Thoracic aorta (tissue), 2 donors: ENCODE results near the gene PSMC2. TPM values are rescaled to one million over a fixed set of nuclear protein-coding genes. Genes with fewer than 3 reads are reported as not detected.

Experiments
- ATAC-seq: fragments of 150-250 bp; one replicate; pipeline ENCODE4 v1.8.0; 2017; ENCODE audit warnings: low read depth; ENCODE audit not compliant: insufficient number of reproducible peaks, low FRiP score
- DNase-seq: peaks from one replicate; pipeline ENCODE4 v3.0.0-alpha.2; 2020; ENCODE audit warnings: low spot score
- H3K27ac ChIP-seq, 2 donors: fragments of 200-600 bp; sonication (generic); 1 replicate in 1 of 2; 2 replicates in 1 of 2; pipeline ENCODE4 v1.5.1; 2016; ENCODE audit warnings: mild to moderate bottlenecking in 2 of 2, moderate library complexity in 2 of 2
- H3K27me3 ChIP-seq: fragments of 200-600 bp; sonication (generic); replicated peaks from 2 replicates; pipeline ENCODE4 v1.6.0; 2016; ENCODE audit warnings: mild to moderate bottlenecking; ENCODE audit not compliant: insufficient read depth
- H3K36me3 ChIP-seq: fragments of 200-600 bp; sonication (generic); one replicate; pipeline ENCODE4 v1.5.1; 2016
- H3K4me1 ChIP-seq, 2 donors: fragments of 200-600 bp; sonication (generic); 1 replicate in 1 of 2; 2 replicates in 1 of 2; pipeline versions ENCODE4 v1.5.1 to v1.6.0; 2016; ENCODE audit warnings: low read depth in 2 of 2, mild to moderate bottlenecking in 1 of 2; ENCODE audit not compliant: control insufficient read depth in 1 of 2
- H3K4me3 ChIP-seq: fragments of 200-600 bp; sonication (generic); 2 replicates; pipeline ENCODE4 v1.5.1; 2016; ENCODE audit warnings: mild to moderate bottlenecking
- H3K9me3 ChIP-seq: fragments of 200-600 bp; sonication (generic); 2 replicates; pipeline ENCODE4 v1.5.1; 2016
- CTCF ChIP-seq: fragments of 200-600 bp; sonication (generic); IDR thresholded peaks from one replicate; pipeline ENCODE4 v1.5.1; 2019; ENCODE audit warnings: antibody characterized with exemption
- total RNA-seq, 2 donors: library from RNA; depleted of rRNA; stranded (reverse); fragments of >200 nt; gene quantifications; one replicate each; pipeline versions ENCODE4 v1.1.0 to v1.2.3, GENCODE V29; 2016

Gene PSMC2
- total RNA-seq, 2 donors from 2014 or later, result 82.3 to 85.8 TPM

- Histone ChIP-seq H3K36me3 (peaks cover 5% of the 10 kb centered on the region), H3K4me1 (peaks cover 29 to 30% of the 10 kb centered on the region in 2 donors), H3K27me3 (no peaks in the 10 kb centered on the region), H3K27ac (peak within 1 kb of the TSS; percentile 81 to 85), H3K4me3 (peak within 1 kb of the TSS; percentile 96), H3K9me3 (no peaks in the 10 kb centered on the region)
- no peak for TF ChIP-seq CTCF
- peak; percentile 76 for ATAC-seq
- peak; percentile 64 for DNase-seq
Observed at GRCh38 chr7:103344453-103345149, 2.8 kb upstream of the PSMC2 start, which contains the start of gene DNAJC2. TSS of gene DNAJC2 (minus strand) at chr7:103344767. CDS start at chr7:103344622, 145 bp downstream.

DNA sequence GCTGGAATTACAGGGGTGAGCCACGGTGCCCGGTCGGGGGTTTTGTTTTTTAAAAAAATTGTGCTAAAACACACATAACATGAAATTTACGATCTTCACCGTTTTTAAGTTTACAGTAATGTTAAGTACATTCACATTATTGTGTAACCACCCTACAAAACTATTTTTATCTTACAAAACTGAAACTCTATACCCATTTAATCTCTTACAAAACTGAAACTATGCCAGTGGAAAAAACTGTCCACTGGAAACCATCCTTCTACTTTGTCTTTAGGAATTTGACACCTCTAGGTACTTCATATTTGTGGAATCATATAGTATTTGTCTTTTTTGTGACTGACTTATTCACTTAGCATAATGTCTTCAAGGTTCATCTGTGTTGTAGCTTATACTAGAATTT is 1.0 kb upstream of the PSMC2 start:
- Histone ChIP-seq H3K36me3 (peaks cover 3% of the 10 kb centered on the region), H3K9me3 (no peaks in the 10 kb centered on the region), H3K27me3 (no peaks in the 10 kb centered on the region), H3K4me3 (no peak overlapping the region), H3K27ac (no peak overlapping the region), H3K4me1 (peaks cover 38 to 48% of the 10 kb centered on the region in 2 donors)
- TF ChIP-seq CTCF, result no peak
- DNase-seq (no peak), ATAC-seq (no peak)

DNA sequence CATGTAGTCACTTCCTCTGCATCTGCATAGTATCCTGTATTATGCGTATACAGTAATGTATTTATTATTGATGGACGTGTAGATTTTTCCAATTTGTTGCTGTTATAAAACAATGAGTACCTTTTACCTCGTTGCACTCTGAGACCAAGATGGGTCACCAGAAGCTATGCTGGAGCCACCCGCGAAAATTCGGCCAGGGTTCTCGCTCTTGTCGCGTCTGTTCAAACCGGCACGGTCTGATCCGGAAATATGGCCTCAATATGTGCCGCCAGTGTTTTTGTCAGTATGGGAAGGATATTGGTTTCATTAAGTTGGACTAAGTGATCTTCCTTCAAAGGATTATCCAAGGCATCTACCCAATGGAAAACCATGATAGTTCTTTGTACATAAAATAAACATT is 1.0 kb downstream of the PSMC2 start:
- peaks cover 6% of the 10 kb centered on the region for H3K36me3 ChIP-seq
- peak overlapping the region; percentile 94 for H3K4me3 ChIP-seq
- no peak for DNase-seq
- ATAC-seq, result no peak
- H3K27ac ChIP-seq, result no peak overlapping the region
- H3K27me3 ChIP-seq, result no peaks in the 10 kb centered on the region
- peaks cover 32 to 39% of the 10 kb centered on the region in 2 donors for H3K4me1 ChIP-seq
- TF ChIP-seq CTCF, result no peak
- no peaks in the 10 kb centered on the region for H3K9me3 ChIP-seq

DNA sequence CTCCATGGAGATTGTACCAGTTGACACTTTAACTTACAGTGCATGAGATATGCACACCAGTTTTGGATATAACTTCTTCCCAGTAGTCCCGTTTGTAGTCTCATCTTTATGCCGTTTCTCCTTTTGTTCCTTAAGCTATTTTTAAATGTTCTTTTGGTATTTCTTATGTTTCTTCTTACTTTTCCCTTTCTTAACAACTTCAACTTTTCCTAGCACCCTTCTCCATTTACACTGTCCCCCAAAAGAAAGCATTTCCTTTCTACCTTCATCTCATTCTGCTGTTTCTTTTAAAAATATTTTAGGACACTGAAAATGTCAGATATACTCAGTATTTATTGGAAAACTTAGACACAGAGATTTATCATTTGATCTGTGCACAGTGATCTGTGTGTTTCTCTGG is 1.5 kb downstream of the PSMC2 start:
- Histone ChIP-seq H3K4me1 (peaks cover 30 to 35% of the 10 kb centered on the region in 2 donors), H3K9me3 (no peaks in the 10 kb centered on the region), H3K4me3 (peak overlapping the region; percentile 94), H3K36me3 (peaks cover 6% of the 10 kb centered on the region), H3K27ac (no peak overlapping the region), H3K27me3 (no peaks in the 10 kb centered on the region)
- DNase-seq (no peak), ATAC-seq (no peak)
- TF ChIP-seq CTCF, result no peak

- H3K4me3 ChIP-seq, result no peak overlapping the region
- no peak for DNase-seq
- H3K27ac ChIP-seq, result no peak overlapping the region
- ATAC-seq, result no peak
- no peaks in the 10 kb centered on the region for H3K27me3 ChIP-seq
- H3K9me3 ChIP-seq, result no peaks in the 10 kb centered on the region
- H3K4me1 ChIP-seq, result peaks cover 30 to 35% of the 10 kb centered on the region in 2 donors
- TF ChIP-seq CTCF, result no peak
- H3K36me3 ChIP-seq, result peaks cover 11% of the 10 kb centered on the region
Observed at GRCh38 chr7:103349805-103350204, 2.4 kb downstream of the PSMC2 start.
